ENCODE data around the gene RRP15. TPM values are rescaled to one million over a fixed set of nuclear protein-coding genes. Genes with fewer than 3 reads are reported as not detected.

The RRP15 gene
- total and polyA plus RNA-seq, 2 of the 8 experiments (the other 6 are each of a cell fraction or from before 2014, with no cell fraction given) = 3.7 to 52.8 TPM

- TF ChIP-seq KDM5A (IDR thresholded peaks at IDR 0.05; ENCODE audit: low read length) (no peak), CTCF (IDR thresholded peaks at IDR 0.05; ENCODE audit: control extremely low read depth in 1 of 3, insufficient read depth in 1 of 3, low read depth in 1 of 3, low read length in 3 of 3) (no peak), ZNF274 (IDR thresholded peaks at IDR 0.05; ENCODE audit: borderline replicate concordance, extremely low read depth, low read length) (no peak)
These were observed 79.1 kb downstream of the RRP15 start (continued) for GRCh38 chr1:218364028-218364710.

Measured in H1 (cell line).